C1 segment of cervical spinal cord (tissue), 14 donors: ENCODE results near the gene RPS29.
"Not testable (repeated sequence)": the region's sequence is repeated elsewhere in the genome, so short reads cannot be mapped to it uniquely, and the experiment has no call there.

ENCODE experiments used
- DNase-seq, 14 donors: peaks; one replicate each; lab custom pipeline; 2025; lab: John Stamatoyannopoulos, UW

The RPS29 gene

DNA sequence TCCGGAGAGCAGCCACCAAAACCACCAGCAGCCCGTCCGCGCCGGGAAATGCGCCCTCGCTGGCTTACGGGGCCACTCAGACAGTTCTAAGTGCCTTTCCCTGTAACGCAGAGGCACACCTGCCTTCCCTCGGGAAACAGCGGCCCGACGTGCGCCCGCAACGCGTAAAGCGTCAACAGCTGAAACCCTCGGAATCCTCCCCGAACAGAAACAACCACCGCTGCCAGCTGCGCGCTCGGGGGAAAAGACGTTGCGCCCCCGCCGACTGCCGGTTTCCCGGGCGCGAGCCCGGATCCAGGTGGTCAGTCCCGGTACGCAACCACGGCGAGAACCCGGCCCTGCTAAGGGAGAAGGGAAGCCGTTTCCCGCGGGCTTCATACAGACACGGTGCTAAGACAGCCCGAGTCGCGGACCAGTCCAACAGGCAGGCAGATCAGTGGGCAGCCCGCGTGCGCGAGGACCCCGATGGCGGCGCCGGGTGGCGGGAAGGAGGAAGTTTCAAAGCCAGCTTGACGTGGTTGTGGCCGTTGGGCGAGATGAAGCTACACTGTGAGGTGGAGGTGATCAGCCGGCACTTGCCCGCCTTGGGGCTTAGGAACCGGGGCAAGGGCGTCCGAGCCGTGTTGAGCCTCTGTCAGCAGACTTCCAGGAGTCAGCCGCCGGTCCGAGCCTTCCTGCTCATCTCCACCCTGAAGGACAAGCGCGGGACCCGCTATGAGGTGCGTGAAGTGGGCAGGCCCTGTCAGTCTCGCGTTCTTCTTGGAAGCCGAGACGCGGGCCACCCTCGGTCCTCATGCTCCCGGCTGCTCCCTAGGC lies 12.5 kb upstream of the RPS29 start, which contains the start of gene LRR1:
LRR1 (plus strand) TSS at position 456 of the 816 bp plus-strand sequence; CDS start at position 537, 81 bp downstream.
- DNase-seq: peak; percentile 50 to 86 (median 68)

DNA sequence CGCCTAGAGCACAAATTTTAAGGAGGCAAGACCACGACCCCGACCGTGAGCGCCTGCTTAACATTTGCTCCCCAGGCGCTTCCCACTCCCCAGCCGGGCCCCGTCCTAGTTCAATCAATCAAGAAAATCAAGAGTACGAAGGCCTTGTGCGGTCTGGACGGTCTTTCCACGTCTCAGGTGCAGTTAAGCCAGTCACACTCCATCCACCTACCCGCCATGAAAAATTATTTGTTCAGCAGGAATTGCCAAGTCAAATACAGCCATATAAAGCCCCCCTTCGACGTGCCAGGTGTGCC lies 12.0 kb upstream of the RPS29 start:
- DNase-seq: peak in 3 of 14 donors; percentile 31 to 44 (median 33)

DNA sequence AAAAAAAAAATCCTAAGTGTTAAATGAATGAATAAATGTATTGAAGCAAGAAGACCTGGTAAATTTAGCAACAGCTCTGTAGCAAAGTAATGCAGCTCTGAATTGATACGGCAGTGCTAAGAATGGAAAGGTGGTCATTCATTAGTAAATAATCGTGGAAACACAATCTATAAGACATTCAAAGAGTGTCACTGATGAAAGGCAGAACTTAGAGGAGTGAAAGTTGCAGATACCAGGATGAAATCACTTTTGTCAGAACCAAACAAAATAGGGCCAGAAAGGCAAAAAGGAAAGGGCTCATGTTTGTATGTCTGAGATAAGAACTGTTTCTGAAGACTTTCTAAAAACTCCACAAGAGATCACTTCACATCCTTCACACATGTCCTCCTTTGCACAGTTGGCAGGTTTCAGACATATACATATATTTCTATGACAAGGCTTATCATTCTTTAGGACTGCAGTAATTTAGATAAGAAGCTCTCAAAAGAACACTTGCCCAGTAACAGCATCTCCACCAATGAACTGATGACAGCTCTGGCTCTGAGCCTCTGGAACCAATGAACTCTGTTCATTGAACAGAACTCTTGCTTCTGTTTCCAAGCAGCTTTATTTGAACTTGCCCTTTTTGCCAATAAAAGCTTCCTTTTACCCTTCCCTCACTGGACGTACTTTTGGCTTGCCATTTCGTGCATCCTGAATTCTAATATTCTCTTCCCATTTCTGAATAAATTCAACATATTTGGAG lies 8.3 kb upstream of the RPS29 start:
- DNase-seq: peak in 2 of 14 donors; percentile 1 to 6

DNA sequence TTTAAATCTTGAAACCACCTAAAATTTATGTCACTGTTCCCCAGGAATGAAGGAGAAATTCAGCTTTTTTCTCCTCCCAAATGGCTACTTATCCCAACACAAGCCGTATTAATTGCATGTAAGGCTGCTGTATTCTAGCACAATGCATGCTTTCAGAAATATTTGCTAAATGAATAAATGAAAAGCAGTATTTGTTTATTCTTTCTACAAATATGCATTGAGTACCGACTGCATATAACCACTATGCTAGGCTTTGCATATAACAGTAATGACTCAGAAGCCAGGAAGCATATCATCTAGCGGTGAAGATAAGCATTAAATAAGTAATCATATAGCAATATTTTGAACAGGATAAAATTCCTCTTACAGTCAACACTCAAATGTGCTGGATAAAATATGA lies 6.8 kb upstream of the RPS29 start:
- DNase-seq: no peak

DNA sequence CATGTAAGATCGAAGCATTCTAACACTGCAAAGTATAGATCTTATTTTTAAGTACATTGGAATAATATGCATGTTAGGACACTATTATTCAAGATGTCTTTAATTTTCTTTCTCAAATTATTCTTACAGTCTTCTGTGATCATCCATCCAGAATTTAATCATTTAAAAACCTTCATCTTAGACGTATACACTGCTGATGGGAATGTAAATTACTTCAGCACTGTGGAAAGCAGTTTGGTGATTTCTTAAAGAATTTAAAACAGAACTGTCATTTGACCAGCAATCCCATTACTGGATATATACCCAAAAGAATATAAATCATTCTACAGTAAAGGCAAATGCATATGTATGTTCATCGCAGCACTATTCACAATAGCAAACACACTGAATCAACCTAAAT lies 3.2 kb upstream of the RPS29 start:
- no peak for DNase-seq

DNA sequence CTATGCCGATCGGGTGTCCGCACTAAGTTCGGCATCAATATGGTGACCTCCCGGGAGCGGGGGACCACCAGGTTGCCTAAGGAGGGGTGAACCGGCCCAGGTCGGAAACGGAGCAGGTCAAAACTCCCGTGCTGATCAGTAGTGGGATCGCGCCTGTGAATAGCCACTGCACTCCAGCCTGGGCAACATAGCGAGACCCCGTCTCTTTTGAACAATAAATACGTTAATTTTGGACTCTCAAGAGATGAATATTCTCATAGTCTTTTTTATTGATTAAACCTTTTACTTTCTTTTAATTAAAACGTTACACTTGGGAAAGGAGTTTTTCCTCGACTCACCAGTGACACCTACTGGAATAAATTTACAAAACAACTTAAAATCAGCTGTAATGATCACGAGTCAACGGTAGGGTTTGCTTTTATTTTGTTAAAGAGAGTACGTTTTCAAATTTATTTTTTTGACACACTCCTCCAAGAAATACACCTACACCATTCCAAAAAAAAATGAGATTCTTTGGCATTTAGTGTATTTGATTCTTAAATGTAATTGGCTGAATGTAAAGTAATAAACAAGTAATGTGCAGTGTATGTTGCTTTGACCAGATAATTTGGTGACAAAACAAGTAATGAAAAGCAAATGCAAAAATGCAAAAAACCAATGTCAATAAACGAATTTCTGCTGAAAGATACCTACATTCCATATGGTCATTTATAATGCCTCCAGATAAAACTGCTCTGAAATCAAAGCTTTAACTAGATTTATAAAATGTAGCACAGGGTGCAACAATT lies 687 bp upstream of the RPS29 start:
- peak in 5 of 14 donors; percentile 30 to 53 (median 38) for DNase-seq

DNA sequence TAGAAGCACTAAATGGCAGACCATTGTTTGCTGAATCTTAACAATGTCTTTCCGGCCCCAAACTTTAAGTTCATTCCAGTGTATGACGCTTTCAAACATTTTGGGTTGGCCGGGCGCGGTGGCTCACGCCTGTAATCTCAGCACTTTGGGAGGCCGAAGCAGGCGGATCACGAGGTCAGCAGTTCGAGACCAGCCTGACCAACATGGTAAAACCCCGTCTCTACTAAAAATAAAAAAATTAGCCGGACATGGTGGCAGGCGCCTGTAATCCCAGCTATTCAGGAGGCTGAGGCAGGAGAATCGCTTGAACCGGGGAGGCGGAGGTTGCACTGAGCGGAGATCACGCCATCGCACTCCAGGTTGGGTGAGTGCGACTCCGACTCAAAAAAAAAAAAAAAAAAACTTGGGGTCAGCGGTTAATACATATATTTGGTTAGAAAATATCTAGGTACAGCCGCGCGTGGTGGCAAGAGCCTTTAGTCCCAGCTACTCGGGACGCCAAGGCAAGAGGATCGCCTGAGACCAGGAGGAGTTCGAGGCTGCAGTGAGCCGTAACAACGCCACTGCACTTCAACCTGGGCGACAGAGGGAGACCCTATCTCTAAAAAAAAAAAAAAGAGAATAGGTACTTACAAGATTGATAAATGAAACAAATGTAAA lies 1.1 kb downstream of the RPS29 start:
- not testable (repeated sequence) for DNase-seq

DNA sequence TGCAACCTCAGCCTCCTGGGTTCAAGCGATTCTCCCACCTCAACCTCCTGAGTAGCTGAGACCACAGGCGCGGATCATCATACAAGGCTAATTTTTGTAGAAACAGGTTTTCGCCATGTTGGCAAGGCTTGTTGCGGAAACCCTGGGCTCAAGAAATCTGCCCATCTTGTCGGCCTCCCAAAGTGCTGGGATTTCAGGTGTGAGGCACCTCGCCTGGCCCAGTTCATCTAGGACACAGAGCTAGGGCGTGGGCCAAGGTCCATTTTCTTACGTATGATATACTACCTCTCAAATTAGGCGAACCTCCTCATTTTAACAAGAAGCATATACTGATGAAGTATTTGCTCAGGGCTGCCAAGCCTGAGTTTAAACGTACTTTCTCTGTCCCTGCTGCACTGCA lies 2.1 kb downstream of the RPS29 start:
- peak in 1 of 14 donors; percentile 1 for DNase-seq

DNA sequence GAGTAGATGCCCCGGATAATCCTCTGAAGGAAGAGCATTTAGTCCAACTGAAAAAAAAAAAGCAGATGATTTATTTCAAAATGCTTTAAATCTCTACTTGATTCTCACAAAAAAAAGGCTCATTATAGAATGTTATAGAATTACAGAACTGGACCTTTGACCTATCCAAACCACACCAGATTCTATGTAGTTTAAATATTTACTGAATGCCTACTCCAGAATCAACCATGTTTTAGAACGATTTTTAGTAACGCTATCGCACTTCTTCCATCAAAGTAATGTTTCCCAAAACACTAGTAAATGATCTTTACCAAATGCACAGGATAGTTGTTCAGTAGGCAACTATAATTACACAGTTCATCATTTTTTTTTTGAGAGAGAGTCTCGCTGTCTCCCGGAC lies 2.6 kb downstream of the RPS29 start:
- DNase-seq: no peak

DNA sequence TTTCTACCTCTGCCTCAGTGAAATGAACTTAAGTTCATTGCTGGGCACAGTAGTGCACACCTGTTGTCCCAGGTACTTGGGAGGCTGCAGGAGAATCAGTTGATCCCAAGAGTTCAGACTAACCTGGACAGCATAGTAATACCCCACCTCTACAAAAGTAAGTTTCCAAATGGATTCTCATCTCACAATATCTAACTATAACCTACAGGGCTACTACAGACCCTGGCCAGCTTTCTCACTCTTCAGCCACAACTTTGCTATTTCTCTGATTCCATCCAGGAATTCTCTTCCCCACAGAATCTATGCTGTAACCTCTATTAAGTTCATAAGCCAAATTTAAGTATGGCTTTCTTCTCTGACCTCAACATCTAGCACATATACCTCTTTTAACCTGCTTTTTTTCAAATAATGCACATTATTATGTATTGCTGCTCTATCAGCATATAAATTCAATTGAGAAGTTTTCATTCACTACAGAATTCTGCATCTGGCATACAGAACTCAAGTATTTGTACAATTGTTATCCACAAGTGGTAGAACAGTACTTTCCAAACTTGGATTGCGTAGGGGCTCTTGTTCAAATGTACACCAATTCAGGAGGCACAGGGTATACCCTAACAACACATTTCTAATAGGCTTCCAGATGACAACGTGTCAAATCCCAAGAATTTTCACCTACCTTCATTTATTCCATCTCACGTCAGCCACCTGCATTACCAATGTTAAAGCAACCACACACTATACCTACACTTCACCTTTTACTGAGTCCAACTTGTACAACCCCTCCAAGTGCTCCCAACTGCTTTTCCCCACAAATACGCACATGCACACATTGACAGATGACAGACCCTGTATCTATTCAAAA lies 3.8 kb downstream of the RPS29 start:
- no peak for DNase-seq

DNA sequence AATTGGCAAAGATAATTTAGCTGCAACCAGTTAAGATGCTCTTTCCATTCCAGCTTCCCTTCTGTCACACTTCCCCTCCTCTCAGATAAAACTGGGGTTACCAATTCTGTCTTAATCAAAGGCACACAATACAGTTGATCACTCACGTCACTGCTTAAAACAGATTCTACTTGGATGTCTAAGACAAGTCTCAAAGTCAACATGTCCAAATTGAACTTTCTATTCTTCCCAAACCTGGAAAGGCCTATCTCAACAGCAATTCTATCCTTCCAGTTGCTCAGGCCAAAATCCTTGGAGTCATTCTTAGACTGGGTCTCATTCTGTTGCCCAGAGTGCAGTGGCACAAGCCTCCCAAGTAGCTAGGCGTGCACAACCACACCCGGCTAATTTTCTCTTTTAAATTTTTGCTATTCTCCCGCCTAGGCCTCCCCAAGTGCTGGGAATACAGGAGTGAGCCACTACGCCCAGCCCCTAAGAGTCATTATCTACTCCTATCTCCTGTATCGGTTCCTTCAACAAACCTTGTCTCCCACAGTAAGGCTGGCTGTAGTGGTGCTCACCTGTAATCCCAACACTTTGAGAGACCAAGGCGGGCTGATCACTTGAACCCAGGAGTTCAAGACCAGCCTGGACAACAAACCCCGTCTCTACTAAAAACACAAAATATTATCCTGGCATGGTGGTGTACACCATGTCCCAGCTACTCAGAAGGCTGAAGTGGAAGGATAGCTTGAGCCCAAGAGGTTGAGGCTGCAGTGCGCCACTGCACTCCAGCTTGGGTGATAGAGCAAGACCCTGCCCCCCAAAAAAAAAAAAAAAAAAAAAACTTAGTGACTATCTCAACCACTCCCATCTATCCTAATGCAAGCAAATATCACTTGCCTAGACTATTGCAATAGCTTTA lies 4.7 kb downstream of the RPS29 start:
- DNase-seq: no peak

DNA sequence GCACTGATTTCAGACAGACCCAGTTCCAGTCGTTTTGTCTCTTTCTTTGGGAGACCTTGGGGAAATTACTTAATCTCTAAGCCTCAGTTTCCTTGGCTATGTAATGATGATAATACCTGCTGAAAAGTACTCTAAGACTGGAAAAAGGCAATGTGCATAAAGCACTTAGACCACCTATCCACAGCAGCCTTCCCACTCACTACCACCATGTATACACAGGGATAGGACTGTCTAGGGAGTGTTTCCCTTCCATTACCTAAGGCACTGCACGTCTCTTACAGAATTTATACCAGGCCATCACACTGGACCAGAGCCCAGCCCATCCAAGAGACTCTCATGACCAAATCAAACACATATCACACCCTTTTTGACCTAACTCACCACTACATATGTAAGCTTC lies 6.3 kb downstream of the RPS29 start:
- DNase-seq: no peak

DNA sequence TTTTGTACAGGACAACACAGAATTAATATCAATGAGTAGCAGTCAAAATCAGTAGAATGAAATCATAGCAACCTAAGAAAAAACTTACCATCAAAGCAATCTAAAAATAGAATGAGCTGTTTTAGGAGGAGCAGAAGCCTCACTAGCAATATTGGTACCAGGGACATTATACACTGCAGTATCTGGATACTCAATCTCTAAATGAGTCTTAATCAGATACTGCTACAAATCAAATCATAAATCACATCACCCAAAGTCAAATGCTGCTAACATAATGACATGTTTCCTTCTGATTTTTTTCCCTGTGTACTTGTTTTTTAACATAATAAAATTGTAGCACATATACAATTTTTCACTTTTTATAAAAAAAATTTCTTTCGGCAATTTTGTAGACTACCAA lies 8.0 kb downstream of the RPS29 start:
- no peak for DNase-seq

DNA sequence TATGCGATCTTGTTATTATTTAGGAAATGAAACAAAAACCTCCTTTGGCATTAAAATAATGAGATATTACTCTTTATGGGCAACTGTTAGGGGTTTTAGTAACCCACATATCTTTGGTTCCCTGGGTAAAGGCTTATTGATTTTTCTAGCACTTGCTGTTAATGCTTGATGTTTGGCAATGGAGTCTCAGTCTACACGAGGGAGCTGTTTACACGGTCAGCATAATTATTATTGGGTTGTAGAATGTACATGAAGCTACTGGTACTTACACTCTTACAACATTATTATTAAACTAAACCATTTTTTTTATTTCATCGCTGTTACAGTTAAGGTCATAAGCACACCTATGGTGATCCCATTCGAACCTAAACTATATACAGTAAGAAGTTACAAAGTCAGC lies 12.1 kb downstream of the RPS29 start:
- DNase-seq: no peak

DNA sequence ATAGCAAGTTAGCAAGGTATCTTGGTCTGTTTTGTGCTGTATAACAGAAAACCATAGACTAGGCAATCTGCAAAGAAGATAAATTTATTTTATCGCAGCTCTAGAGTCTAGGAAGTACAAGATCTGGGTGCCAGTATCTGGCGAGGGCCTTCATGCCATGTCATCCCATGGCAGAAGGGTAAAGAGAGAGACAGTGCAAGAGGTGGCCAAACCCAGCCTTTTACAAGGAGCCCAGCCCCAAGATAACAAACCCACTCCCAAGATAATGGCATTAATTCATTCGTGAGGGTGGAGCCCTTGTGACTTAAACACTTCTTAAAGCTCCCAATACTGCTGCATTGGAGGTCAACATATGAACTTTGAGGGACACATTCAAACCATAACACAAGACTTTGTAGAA lies 16.9 kb downstream of the RPS29 start:
- DNase-seq: no peak

DNA sequence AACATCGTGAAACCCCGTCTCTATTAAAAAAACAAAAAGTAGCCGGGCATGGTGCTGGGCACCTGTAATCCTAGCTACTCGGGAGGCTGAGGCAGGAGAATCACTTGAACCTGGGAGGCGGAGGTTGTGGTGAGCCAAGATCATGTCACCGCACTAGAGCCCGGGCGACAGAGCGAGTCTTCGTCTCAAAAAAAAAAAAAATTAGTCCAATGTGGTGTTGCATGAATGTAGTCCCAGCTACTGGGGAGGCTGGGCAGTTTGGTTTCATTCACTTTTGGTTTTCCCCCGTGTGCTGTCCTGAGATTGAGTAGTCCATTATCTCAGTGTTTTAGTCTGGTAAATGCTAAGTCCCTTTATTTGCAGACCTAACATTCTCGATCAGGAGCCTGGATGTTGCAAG lies 19.5 kb downstream of the RPS29 start:
- DNase-seq: no peak

DNA sequence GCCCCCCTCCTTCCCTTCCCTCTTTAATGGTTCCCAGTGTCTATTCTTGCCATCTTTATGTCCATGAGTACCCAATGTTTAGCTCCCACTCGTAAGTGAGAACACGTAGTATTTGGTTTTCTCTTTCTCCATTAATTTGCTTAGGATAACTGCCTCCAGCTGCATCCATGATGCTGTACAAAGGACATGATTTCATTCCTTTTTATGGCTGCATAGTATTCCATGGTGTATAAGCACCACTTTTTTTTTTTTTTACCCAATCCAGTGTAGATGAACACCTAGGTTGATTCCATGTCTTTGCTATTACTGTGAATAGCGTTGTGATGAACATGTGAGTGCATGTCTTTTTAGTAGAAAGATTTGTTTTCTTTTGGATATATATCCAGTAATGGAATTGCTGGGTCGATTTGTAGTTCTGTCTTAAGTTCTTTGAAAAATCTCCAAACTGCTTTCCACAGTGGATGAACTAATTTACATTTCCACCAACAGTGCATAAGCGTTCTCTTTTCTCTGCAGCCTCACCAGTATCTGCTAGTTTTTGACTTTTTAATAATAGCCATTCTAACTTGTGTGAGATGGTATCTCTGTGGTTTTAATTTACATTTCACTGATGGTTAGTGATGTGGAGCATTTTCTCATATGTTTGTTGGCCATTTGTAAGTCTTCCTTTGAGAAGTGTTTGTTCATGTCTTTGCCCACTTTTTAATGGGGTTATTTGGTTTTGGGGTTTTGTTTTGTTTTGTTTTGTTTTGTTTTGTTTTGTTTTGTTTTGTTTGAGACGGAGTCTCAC lies 26.0 kb downstream of the RPS29 start:
- DNase-seq: no peak

DNA sequence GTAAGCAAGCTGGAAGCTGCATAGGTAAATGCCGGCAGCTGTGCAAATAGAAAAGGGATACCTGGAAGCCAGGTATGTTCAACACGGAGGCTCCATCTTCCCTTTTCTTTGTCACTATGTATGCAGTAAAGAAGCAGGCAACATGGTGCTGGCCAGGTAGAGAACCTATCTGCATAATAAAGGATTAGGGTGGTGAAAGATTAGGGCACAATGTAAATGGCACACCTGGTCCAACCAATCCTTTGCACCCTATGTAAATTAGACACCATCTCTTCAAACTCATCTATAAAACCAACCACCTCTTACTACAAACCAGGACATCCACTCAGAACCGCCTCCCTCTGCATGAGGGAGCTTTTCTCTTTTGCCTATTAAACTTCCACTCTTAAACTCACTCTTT lies 32.3 kb downstream of the RPS29 start:
- no peak for DNase-seq

DNA sequence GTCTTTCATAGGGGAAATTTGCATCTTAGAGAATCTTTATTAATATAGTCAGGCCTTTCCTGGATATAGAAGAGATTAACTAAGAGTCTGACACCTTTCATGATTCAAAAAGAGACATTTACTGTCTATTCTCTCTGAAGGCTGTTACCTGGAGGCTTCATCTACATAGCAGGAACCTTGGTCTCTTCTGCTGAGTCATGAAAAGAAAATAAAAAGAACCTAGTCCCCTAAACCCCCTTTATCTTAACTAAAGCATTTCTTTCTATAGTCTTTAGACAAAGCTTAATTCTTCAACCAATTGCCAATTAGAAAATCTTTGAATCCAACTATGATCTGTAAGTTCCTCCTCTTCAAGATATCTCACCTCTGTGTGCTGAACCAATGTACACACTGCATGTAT lies 33.1 kb downstream of the RPS29 start:
- DNase-seq: no peak
